ENCODE data around the gene SHF.
"Not testable (repeated sequence)": the region's sequence is repeated elsewhere in the genome, so short reads cannot be mapped to it uniquely, and the experiment has no call there.

SHF gene, protein sequence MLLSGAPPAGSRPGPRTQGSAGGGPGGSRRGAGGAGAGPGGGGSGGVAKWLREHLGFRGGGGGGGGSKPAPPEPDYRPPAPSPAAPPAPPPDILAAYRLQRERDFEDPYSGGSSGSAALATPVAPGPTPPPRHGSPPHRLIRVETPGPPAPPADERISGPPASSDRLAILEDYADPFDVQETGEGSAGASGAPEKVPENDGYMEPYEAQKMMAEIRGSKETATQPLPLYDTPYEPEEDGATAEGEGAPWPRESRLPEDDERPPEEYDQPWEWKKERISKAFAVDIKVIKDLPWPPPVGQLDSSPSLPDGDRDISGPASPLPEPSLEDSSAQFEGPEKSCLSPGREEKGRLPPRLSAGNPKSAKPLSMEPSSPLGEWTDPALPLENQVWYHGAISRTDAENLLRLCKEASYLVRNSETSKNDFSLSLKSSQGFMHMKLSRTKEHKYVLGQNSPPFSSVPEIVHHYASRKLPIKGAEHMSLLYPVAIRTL

DNA sequence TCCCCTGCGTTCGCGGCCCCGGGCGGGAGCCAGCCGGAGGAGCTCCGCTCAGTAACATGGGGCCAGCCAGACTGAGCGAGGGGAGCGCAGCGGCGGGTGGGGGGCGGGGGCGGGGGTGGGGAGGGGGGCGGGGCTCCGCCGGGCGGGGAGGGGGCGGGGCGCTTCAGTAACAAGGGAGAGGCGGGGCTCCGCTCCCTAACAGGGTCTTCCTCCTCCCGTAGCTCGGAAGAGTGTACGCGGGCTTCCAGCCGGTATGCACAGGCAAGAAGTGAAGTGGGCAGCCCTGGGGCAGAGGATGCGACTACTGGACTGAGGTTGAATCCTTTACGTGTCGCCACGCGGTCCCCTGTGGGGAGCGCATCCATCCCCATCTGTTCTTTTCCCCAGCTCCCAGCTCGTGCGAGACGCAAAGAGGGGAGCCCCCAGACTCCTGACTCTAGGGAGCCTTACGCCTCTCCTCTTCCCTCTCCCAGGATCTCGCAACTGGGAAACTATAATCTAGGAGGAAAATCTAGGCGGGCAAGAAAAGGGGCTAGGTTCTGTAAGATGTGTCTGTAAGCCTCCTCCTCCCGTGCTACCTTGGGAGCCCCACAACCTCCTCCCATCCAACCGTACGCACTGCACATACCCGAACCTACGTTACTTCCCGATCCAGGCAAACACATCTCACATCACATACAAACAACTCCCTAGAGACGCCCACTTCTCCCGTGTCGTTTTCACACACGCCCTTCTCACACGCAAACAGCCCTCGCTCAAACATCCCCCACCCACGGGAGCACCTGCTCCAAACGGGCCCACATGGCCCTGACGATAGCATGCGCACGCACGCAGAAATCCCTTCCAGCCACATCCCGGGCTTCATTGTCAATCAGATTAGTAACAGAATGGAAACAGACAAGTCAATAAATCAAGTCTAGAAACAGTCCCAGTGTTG lies at the start of gene SHF:
Gene SHF (minus strand): TSS at position 73 of the 937 bp plus-strand sequence. CDS start 15 bp downstream, at position 58.
- H3K27ac ChIP-seq = no peak within 1 kb of the TSS
- no peak for TF ChIP-seq ZFX (IDR thresholded peaks at IDR 0.05; ENCODE audit: borderline replicate concordance)
- TF ChIP-seq, protein P1, sequence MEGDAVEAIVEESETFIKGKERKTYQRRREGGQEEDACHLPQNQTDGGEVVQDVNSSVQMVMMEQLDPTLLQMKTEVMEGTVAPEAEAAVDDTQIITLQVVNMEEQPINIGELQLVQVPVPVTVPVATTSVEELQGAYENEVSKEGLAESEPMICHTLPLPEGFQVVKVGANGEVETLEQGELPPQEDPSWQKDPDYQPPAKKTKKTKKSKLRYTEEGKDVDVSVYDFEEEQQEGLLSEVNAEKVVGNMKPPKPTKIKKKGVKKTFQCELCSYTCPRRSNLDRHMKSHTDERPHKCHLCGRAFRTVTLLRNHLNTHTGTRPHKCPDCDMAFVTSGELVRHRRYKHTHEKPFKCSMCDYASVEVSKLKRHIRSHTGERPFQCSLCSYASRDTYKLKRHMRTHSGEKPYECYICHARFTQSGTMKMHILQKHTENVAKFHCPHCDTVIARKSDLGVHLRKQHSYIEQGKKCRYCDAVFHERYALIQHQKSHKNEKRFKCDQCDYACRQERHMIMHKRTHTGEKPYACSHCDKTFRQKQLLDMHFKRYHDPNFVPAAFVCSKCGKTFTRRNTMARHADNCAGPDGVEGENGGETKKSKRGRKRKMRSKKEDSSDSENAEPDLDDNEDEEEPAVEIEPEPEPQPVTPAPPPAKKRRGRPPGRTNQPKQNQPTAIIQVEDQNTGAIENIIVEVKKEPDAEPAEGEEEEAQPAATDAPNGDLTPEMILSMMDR (IDR thresholded peaks at IDR 0.05) = no peak

DNA sequence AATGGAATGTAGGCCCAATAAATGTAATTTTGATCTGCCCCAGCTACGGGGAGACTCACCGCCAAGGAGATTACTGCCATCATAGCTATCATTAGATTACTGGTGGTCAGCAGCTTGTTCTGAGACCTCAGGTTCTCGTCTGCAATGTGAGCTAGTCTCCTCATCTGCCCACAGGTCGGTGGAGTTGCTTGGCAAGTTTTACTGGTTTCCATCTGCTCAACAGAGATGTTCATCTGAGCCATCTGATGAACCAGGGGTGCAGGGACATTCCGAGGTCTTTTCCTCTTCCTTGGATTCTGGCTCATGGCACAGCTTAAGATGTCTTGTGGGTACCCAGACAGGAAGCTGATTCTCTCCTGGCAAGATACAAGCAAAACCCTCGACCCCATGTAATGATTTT lies 49.0 kb upstream of the SHF start:
- H3K27ac ChIP-seq = not testable (repeated sequence)

DNA sequence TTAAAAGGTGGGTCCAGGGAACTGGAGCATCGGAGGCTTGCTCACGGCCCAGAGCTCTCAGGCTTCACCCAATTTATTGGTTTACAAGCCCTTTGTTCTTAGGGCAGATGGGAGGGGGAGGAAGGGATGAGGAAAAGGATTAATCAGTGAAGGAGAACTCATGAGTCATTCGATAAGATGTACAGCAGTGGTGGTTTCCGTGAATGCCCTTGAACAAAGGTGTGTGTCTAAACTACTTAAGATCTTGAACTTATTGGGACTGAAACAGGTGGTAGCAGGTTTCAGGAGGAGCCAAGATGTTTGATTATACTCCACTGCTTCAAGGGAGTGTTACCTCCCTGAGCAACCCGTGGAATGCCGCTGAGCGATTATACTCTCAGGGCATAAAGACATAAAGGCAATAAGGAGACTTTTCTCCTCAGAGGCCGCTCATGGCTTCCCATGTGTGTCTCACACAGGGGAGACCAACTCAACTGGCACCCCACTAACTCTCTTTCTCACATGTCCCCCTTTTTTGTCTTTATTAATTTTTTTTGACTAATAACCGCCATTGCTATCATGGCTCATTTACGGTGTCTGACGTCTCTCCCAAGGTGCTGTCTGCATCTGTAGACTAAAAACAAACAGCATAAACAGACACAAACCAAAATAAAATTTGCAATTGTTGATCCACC lies 46.9 kb upstream of the SHF start:
- H3K27ac ChIP-seq = no peak overlapping the region
- TF ChIP-seq, protein P1 (IDR thresholded peaks at IDR 0.05) = no peak
- no peak for TF ChIP-seq ZFX (IDR thresholded peaks at IDR 0.05; ENCODE audit: borderline replicate concordance)

DNA sequence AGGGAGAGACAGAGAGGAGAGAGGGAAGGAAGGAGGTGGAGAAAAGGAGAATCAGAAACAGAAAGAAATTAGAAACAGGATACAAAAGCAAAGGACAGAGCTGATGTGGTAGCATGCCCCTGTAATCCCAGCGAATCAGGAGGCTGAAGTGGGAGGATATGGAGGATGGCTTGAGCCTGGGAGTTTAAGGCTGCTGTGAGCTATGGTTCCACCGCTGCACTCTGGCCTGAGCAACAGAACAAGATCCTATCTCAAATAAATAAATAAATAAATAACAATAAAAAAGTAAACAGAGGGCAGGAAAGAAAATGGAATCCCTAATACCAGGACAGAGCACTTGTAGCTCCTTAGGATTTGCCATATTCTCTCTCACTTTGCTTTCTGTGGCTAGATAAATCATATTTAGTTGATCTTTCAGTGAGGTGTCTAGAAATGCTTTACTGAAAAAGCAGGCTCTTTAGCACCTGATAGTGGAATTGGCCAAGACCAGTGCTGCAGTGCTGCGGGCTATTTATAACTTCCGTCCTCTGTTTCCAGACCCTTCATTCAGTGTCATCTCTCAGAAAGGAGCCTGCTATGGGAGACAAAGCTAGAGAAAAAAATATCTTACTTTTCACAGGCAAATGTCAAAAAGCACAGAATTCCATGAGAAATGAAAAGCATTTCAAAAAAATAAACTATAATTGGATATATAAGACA lies 44.2 kb upstream of the SHF start:
- no peak overlapping the region for H3K27ac ChIP-seq
- TF ChIP-seq ZFX (IDR thresholded peaks at IDR 0.05; ENCODE audit: borderline replicate concordance) = no peak

DNA sequence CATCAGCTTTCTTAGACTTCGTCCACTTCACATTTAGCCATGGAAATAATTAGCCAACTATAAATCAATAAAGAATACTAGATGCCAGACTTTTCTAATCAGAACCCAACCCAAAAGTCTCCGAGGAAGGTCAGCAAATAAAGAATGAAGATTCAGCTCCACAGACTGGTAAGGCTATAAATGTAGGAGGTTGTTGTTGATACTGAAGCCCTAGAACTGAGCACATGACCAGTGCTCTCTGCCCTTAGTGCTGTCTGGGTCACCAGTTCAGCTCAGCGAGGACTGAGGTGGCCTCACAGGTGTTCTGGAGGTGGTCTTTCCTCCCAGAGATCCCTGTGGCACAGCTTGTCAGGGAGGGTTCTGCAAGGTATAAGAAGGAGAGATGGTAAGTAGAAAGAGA lies 43.4 kb upstream of the SHF start:
- no peak overlapping the region for H3K27ac ChIP-seq
- TF ChIP-seq, protein P1 (IDR thresholded peaks at IDR 0.05) = no peak
- TF ChIP-seq ZFX (IDR thresholded peaks at IDR 0.05; ENCODE audit: borderline replicate concordance) = no peak

DNA sequence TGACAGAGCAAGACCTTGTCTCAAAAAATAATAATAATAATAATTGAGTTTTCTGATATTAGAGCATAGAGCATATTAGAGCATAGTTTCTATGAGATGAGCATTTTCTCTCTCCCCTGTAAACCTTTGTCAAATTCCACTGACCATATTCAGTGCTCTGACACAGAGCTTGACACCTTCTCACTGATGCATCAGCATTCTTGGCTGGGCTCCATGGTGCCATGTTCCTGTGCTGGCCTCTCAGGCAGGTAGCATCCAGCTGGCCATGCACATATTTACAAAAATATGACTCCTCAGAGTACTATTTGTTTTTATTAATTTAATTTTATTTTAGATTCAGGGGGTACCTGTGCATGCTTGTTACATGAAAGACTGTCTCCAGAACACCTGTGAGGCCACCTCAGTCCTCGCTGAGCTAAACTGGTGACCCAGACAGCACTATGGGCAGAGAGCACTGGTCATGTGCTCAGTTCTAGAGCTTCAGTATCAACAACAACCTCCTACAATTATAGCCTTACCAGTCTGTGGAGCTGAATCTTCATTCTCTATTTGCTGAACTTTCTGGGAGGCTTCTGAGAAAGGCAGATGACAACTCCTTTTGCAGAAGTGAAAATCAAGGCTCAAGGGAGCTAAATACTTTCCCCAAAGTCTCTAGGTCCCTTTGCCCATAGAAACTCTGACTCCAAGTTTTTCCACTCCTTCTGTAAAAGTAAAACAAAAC lies 42.6 kb upstream of the SHF start:
- H3K27ac ChIP-seq = no peak overlapping the region
- TF ChIP-seq, protein P1 (IDR thresholded peaks at IDR 0.05) = no peak
- no peak for TF ChIP-seq ZFX (IDR thresholded peaks at IDR 0.05; ENCODE audit: borderline replicate concordance)

DNA sequence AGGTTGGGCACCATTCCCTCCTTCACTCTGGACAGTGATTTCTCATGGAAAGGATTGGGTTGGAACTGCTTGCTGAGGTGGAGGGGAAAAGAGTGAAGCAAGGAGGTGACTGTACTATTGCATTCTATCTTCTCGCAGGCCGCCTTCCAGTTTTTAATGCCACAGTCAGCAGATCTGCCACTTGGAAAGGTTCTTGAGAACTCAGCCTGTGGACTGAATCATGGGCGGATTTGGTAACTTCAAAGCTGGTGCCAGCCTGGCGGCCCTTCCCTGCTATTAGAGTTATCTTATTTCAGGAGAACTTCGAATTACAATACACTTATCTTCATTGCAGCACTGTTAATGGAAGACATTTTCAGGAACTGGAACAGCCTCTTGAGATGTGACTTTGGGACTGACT lies 41.2 kb upstream of the SHF start:
- H3K27ac ChIP-seq = no peak overlapping the region
- TF ChIP-seq ZFX (IDR thresholded peaks at IDR 0.05; ENCODE audit: borderline replicate concordance) = no peak
- TF ChIP-seq, protein P1 (IDR thresholded peaks at IDR 0.05) = no peak

Data from 22Rv1 (cell line).